Measurements from ENCODE around the gene LRRC10B.

DNA sequence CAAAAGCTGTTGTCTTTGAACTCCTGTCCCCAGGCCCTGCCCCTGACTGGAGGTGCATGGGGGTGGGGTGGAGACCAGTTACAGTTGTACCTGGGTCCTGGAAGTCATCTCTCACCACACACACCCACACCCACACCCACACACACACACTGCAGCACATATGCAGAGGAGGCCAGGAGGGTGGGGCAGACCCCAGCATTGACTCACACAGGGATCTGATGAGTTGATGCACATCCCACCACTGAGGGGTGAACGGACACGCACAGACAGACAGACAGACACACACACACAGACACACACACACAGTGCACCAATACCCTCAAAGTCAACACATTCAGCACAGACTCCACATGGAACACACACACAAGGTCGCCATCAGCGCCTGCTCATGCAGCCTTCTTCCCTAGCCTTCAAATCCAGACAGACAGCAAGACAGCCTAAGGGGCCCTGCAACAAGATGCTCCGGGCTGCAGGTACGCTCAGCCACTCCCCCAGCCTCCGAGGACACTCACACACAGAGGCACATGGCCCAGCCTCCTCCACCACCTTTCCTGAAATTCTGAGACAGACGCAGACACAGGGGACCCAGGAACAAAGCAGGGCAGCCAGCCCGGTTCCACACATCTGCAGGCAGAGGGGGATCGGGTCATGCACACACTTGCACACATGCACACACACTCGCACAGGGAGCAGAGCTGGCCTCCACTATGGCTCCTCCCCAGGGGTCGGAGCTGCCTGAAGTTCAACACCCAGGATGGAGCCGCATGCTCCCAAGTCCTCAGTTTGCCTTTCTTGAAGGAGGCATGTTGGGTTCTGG, 45.8 kb downstream of the LRRC10B start:
- no peak for TF ChIP-seq CTCF (IDR thresholded peaks at IDR 0.05; ENCODE audit: poor library complexity)
- no peak for TF ChIP-seq EZH2 (IDR thresholded peaks at IDR 0.05; ENCODE audit: borderline replicate concordance)
- TF ChIP-seq EZH2phosphoT487 (IDR thresholded peaks at IDR 0.05; ENCODE audit: low read depth, severe bottlenecking, unreplicated experiment), result no peak
